Bronchial epithelial cell (primary cell): ENCODE data around the gene ATN1. TPM values are rescaled to one million over a fixed set of nuclear protein-coding genes. Genes with fewer than 3 reads are reported as not detected.
"Not testable (repeated sequence)": the region's sequence is repeated elsewhere in the genome, so short reads cannot be mapped to it uniquely, and the experiment has no call there.

Experiments used
- DNase-seq: peaks from one replicate; pipeline ENCODE4 v3.0.0-alpha.2; 2010; ENCODE audit warnings: low read depth
- FAIRE-seq: peaks from 2 replicates; lab custom pipeline; 2011; peaks lifted over from hg19 to GRCh38; lab: Jason Lieb, UNC
- H3K27me3 ChIP-seq: 2 replicates; pipeline ENCODE4 v1.5.1; 2011; ENCODE audit warnings: low read length; ENCODE audit not compliant: control insufficient read depth, insufficient read depth
- H3K36me3 ChIP-seq: 2 replicates; pipeline ENCODE4 v1.5.1; 2011; ENCODE audit warnings: low read length; ENCODE audit not compliant: control insufficient read depth, insufficient read depth
- H3K4me3 ChIP-seq: 2 replicates; pipeline ENCODE4 v1.5.1; 2011; ENCODE audit warnings: mild to moderate bottlenecking, low read depth, low read length, control low read depth
- total RNA-seq: library from RNA; depleted of rRNA; stranded (reverse); fragments of >200 nt; gene quantifications from 2 replicates; pipeline ENCODE4 v1.2.1, GENCODE V29; 2014
- TF ChIP-seq, protein P1 (sequence below): IDR thresholded peaks from 2 replicates; pipeline ENCODE4 v1.5.1; 2011; ENCODE audit warnings: mild to moderate bottlenecking, moderate library complexity, low read length, control low read depth, inconsistent platforms; ENCODE audit not compliant: insufficient read depth, severe bottlenecking

Gene ATN1, protein sequence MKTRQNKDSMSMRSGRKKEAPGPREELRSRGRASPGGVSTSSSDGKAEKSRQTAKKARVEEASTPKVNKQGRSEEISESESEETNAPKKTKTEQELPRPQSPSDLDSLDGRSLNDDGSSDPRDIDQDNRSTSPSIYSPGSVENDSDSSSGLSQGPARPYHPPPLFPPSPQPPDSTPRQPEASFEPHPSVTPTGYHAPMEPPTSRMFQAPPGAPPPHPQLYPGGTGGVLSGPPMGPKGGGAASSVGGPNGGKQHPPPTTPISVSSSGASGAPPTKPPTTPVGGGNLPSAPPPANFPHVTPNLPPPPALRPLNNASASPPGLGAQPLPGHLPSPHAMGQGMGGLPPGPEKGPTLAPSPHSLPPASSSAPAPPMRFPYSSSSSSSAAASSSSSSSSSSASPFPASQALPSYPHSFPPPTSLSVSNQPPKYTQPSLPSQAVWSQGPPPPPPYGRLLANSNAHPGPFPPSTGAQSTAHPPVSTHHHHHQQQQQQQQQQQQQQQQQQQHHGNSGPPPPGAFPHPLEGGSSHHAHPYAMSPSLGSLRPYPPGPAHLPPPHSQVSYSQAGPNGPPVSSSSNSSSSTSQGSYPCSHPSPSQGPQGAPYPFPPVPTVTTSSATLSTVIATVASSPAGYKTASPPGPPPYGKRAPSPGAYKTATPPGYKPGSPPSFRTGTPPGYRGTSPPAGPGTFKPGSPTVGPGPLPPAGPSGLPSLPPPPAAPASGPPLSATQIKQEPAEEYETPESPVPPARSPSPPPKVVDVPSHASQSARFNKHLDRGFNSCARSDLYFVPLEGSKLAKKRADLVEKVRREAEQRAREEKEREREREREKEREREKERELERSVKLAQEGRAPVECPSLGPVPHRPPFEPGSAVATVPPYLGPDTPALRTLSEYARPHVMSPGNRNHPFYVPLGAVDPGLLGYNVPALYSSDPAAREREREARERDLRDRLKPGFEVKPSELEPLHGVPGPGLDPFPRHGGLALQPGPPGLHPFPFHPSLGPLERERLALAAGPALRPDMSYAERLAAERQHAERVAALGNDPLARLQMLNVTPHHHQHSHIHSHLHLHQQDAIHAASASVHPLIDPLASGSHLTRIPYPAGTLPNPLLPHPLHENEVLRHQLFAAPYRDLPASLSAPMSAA (N-terminal part only)
- total RNA-seq, result 4.9 and 7.1 TPM in 2 replicates

DNA sequence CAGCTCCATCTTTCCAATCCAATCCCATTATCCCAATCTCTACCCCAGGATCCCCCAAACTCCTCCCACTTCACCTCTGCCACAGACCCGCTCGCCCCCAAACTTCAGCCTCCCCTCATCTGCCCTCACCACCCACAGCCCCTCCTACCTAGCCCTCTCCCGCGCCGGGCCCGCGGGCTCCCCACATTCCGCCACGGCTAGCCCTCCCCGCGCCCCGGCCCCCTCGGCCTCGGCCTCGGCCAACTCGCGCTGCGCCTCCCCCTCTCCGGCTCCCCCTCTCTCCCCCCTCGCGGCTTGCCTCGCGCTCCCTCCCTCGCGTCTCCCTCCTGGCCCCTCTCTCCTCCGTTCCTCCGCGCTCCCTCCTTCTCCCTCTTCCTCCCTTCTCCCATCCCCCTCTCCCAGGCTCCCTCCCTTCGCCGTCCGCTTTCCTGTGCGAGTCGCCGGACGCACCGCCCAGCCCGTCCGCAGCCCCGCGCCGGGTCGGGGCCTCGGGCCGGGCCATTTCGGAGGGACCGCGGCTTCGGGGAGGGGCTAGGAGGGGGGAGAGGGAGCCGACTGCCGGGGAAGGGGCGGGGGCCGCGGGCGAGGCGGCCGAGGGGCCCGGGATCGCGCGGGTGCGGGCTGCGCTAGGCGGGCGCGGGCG, at the start of gene ATN1:
ATN1 (plus strand) TSS at position 581 of the 643 bp plus-strand sequence. CDS start 6,043 bp downstream, outside the sequence.
- no peak for FAIRE-seq

DNA sequence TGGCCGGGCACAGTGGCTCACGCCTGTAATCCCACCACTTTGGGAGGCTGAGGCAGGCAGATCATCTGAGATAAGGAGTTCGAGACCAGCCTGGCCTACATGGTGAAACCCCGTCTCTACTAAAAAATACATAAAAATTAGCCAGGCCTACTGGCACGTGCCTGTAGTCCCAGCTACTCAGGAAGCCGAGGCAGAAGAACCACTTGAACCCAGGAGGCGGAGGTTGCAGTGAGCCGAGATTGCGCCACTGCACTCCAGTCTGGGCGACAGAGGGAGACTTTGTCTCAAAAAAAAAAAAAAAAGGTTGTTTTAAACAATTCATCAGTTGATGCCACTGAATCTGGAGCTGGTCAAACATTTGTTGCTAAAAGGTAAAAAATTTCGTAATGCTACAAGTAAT, 47.9 kb upstream of the ATN1 start:
- not testable (repeated sequence) for H3K4me3 ChIP-seq, FAIRE-seq, DNase-seq

More for the DNA sequence above, at the start of gene ATN1:
- no peaks in the 10 kb centered on the region for H3K36me3 ChIP-seq
- peak within 1 kb of the TSS; percentile 69 for H3K4me3 ChIP-seq
- no peak for DNase-seq
- no peaks in the 10 kb centered on the region for H3K27me3 ChIP-seq
- TF ChIP-seq, protein P1, sequence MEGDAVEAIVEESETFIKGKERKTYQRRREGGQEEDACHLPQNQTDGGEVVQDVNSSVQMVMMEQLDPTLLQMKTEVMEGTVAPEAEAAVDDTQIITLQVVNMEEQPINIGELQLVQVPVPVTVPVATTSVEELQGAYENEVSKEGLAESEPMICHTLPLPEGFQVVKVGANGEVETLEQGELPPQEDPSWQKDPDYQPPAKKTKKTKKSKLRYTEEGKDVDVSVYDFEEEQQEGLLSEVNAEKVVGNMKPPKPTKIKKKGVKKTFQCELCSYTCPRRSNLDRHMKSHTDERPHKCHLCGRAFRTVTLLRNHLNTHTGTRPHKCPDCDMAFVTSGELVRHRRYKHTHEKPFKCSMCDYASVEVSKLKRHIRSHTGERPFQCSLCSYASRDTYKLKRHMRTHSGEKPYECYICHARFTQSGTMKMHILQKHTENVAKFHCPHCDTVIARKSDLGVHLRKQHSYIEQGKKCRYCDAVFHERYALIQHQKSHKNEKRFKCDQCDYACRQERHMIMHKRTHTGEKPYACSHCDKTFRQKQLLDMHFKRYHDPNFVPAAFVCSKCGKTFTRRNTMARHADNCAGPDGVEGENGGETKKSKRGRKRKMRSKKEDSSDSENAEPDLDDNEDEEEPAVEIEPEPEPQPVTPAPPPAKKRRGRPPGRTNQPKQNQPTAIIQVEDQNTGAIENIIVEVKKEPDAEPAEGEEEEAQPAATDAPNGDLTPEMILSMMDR, result no peak

DNA sequence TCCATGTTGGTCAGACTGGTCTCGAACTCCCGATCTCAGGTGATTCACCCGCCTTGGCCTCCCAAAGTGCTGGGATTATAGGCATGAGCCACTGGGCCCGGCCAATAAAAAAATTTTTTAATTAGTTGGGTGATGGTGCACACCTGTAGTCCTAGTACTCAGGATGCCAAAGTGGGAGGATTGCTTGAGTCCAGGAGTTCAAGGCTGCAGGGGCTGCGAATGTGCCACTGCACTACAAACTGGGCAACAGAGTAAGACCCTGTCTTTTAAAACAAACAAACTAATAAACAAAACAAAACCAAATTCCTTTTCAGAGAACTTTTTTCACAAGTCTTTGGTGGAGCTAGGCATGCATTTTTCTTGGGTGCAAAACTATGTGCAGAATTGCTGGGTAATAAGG, 44.5 kb upstream of the ATN1 start:
- H3K4me3 ChIP-seq, result no peak overlapping the region
- no peaks in the 10 kb centered on the region for H3K36me3 ChIP-seq
- no peak for DNase-seq
- TF ChIP-seq, protein P1, result no peak
- FAIRE-seq, result no peak
- no peaks in the 10 kb centered on the region for H3K27me3 ChIP-seq

More for the DNA sequence above, 47.9 kb upstream of the ATN1 start:
- H3K27me3 ChIP-seq, H3K36me3 ChIP-seq: not testable (repeated sequence)

DNA sequence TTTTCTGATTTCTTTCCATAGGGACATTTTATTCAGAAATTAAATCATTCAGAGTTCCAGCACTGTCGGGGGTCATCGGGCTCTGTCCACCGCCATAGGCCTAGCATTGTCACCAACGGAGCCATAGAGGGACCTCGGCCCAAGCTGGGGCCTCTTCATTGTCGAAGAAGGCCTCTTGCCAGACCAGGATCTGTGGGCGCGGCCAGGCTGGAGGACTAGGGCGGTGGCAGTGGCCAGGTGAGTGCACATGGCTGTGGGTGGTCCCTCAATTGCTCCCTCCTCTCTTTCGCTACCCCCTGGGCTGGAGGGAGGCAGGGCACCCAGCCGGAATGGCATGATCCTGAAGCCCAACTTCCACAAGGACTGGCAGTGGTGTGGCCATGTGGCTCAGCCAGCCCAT, 44.1 kb upstream of the ATN1 start:
- FAIRE-seq, result no peak
- no peaks in the 10 kb centered on the region for H3K36me3 ChIP-seq
- TF ChIP-seq, protein P1, result no peak
- no peaks in the 10 kb centered on the region for H3K27me3 ChIP-seq
- H3K4me3 ChIP-seq, result no peak overlapping the region
- DNase-seq, result no peak

GRCh38 chr12:6884539-6884938, 43.2 kb upstream of the ATN1 start:
- TF ChIP-seq, protein P1, result no peak
- Histone ChIP-seq H3K4me3 (no peak overlapping the region), H3K27me3 (no peaks in the 10 kb centered on the region), H3K36me3 (no peaks in the 10 kb centered on the region)
- FAIRE-seq, result no peak
- DNase-seq, result no peak

DNA sequence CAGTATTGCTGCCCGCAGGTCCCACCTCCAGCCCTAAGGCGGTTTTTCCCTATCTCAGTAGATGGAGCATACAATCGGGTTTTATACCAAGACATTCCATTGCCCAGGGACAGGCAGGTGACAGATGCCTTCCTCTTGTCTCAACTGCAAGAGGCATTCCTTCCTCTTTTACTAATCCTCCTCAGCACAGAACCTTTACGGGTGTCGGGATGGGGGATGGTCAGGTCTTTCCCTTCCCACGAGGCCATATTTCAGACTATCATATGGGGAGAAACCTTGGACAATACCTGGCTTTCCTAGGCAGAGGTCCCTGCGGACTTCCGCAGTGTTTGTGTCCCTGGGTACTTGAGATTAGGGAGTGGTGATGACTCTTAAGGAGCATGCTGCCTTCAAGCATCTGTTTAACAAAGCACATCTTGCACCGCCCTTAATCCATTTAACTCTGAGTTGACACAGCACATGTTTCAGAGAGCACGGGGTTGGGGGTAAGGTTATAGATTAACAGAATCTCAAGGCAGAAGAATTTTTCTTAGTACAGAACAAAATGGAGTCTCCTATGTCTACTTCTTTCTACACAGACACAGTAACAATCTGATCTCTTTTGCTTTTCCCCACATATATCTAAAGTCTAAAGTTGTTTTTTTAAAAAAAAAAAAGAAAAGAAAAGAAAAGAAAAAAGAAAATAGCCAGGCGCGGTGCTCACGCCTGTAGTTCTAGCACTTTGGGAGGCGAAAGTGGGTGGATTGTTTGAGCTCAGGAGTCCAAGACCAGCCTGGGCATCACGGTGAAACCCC, 41.4 kb upstream of the ATN1 start:
- not testable (repeated sequence) for H3K27me3 ChIP-seq, H3K4me3 ChIP-seq, FAIRE-seq, DNase-seq, H3K36me3 ChIP-seq
